Liver (tissue), 9 donors: Measurements from ENCODE around the gene PLLP. TPM values are rescaled to one million over a fixed set of nuclear protein-coding genes. Genes with fewer than 3 reads are reported as not detected.

Source experiments
- DNase-seq: peaks from one replicate; pipeline ENCODE4 v3.0.0-alpha.2; 2017; ENCODE audit warnings: low spot score
- H3K27ac ChIP-seq, 2 donors: one replicate each; pipeline ENCODE4 v1.7.0; 2013; ENCODE audit warnings: inconsistent platforms in 2 of 2, low read length in 2 of 2, control low read depth in 1 of 2, low read depth in 1 of 2, mild to moderate bottlenecking in 1 of 2
- H3K27me3 ChIP-seq, 4 donors: one replicate each; pipeline versions ENCODE4 v1.6.1 to v1.7.0; 2013; ENCODE audit warnings: low read length in 3 of 4, inconsistent platforms in 1 of 4, mild to moderate bottlenecking in 1 of 4, moderate library complexity in 1 of 4; ENCODE audit not compliant: control insufficient read depth in 4 of 4, insufficient read depth in 4 of 4
- H3K36me3 ChIP-seq, 4 donors: one replicate each; pipeline versions ENCODE4 v1.6.1 to v1.7.0; 2013; ENCODE audit warnings: low read length in 3 of 4, mild to moderate bottlenecking in 3 of 4, low read depth in 1 of 4, moderate library complexity in 1 of 4; ENCODE audit not compliant: control insufficient read depth in 4 of 4, insufficient read depth in 3 of 4
- H3K4me1 ChIP-seq, 4 donors: one replicate each; pipeline versions ENCODE4 v1.6.1 to v1.7.0; 2013; ENCODE audit warnings: low read length in 3 of 4, mild to moderate bottlenecking in 3 of 4, moderate library complexity in 1 of 4; ENCODE audit not compliant: control insufficient read depth in 4 of 4, insufficient read depth in 4 of 4
- H3K4me3 ChIP-seq, 3 donors: one replicate each; pipeline versions ENCODE4 v1.6.1 to v1.7.0; 2013; ENCODE audit warnings: low read length in 3 of 3, control low read depth in 1 of 3, low read depth in 1 of 3, mild to moderate bottlenecking in 1 of 3
- H3K9ac ChIP-seq, 2 donors: one replicate each; pipeline ENCODE4 v1.7.0; 2013; ENCODE audit warnings: low read length in 2 of 2, mild to moderate bottlenecking in 2 of 2, moderate library complexity in 2 of 2, control low read depth in 1 of 2, low read depth in 1 of 2
- H3K9me3 ChIP-seq, 4 donors: one replicate each; pipeline versions ENCODE4 v1.6.1 to v1.7.0; 2013; ENCODE audit warnings: low read length in 3 of 4; ENCODE audit not compliant: control insufficient read depth in 4 of 4
- EGR1 ChIP-seq, 2 donors: IDR thresholded peaks; 2 replicates each; pipeline ENCODE4 v1.6.1; 2016 to 2018; ENCODE audit warnings: antibody characterized with exemption in 2 of 2, low read depth in 2 of 2
- FOXA1 ChIP-seq: IDR thresholded peaks from 2 replicates; pipeline ENCODE4 v1.6.1; 2016; ENCODE audit warnings: antibody characterized with exemption
- GABPA ChIP-seq, 2 donors: IDR thresholded peaks in 1 of 2; conservative IDR thresholded peaks in 1 of 2; 2 replicates each; pipeline ENCODE4 v1.6.1; 2016; ENCODE audit warnings: antibody characterized with exemption in 2 of 2, mild to moderate bottlenecking in 1 of 2, moderate library complexity in 1 of 2
- HNF4A ChIP-seq, 2 donors: conservative IDR thresholded peaks; 2 replicates each; pipeline ENCODE4 v1.6.1; 2016; ENCODE audit warnings: antibody characterized with exemption in 2 of 2, mild to moderate bottlenecking in 2 of 2
- HNF4G ChIP-seq: IDR thresholded peaks from 2 replicates; pipeline ENCODE4 v1.6.1; 2016; ENCODE audit warnings: antibody characterized with exemption
- JUND ChIP-seq, 2 donors: IDR thresholded peaks; 2 replicates each; pipeline ENCODE4 v1.6.1; 2016; ENCODE audit warnings: antibody characterized with exemption in 2 of 2
- RAD21 ChIP-seq, 2 donors: IDR thresholded peaks; 2 replicates each; pipeline ENCODE4 v1.6.1; 2016; ENCODE audit warnings: antibody characterized with exemption in 2 of 2, mild to moderate bottlenecking in 2 of 2
- RXRA ChIP-seq, 2 donors: IDR thresholded peaks; 2 replicates each; pipeline ENCODE4 v1.6.1; 2017 to 2018; ENCODE audit warnings: antibody characterized with exemption in 2 of 2, mild to moderate bottlenecking in 1 of 2
- TAF1 ChIP-seq: conservative IDR thresholded peaks from 2 replicates; pipeline ENCODE4 v1.6.1; 2016; ENCODE audit warnings: antibody characterized with exemption, mild to moderate bottlenecking
- WGBS: extraction: QIAGEN DNeasy Blood & Tissue Kit; methylation state at CpG from one replicate; pipeline ENCODE4 v1.1.7; 2013; 5-methylcytosine and 5-hydroxymethylcytosine counted together
- polyA plus RNA-seq, 2 donors: library from polyadenylated mRNA; stranded (reverse) in 1 of 2; unstranded in 1 of 2; fragments of 200-250 nt in 1 of 2; fragments of >200 nt in 1 of 2; fragmentation: Nextera tagmentation in 1 of 2; extraction: Ambion mirVana in 1 of 2; gene quantifications; one replicate each; pipeline versions ENCODE4 v1.2.1 to v1.2.3, GENCODE V29; 2013 to 2015
- total RNA-seq, 2 donors: library from RNA; depleted of rRNA; stranded (reverse); fragments of >200 nt; gene quantifications; one replicate each; pipeline ENCODE4 v1.2.3, GENCODE V29; 2014
- TF ChIP-seq, protein P1 (sequence below): IDR thresholded peaks from 2 replicates; pipeline ENCODE4 v1.6.1; 2016; ENCODE audit warnings: antibody characterized with exemption
- TF ChIP-seq, protein P2 (sequence below): IDR thresholded peaks from 2 replicates; pipeline ENCODE4 v1.6.1; 2016; ENCODE audit warnings: antibody characterized with exemption, mild to moderate bottlenecking
- TF ChIP-seq, protein P3 (sequence below): IDR thresholded peaks from 2 replicates; pipeline ENCODE4 v1.6.1; 2016; ENCODE audit warnings: antibody characterized with exemption
- TF ChIP-seq, protein P4 (sequence below): IDR thresholded peaks from 2 replicates; pipeline ENCODE4 v1.6.1; 2016; ENCODE audit warnings: antibody characterized with exemption
- donor health status: healthy.
- donor health status: healthy.
- donor health status: healthy.
- donor health status: healthy.
- donor health status: healthy.

PLLP gene
- total and polyA plus RNA-seq, 4 donors: 1.4 to 5.2 (median 2.7) TPM

DNA sequence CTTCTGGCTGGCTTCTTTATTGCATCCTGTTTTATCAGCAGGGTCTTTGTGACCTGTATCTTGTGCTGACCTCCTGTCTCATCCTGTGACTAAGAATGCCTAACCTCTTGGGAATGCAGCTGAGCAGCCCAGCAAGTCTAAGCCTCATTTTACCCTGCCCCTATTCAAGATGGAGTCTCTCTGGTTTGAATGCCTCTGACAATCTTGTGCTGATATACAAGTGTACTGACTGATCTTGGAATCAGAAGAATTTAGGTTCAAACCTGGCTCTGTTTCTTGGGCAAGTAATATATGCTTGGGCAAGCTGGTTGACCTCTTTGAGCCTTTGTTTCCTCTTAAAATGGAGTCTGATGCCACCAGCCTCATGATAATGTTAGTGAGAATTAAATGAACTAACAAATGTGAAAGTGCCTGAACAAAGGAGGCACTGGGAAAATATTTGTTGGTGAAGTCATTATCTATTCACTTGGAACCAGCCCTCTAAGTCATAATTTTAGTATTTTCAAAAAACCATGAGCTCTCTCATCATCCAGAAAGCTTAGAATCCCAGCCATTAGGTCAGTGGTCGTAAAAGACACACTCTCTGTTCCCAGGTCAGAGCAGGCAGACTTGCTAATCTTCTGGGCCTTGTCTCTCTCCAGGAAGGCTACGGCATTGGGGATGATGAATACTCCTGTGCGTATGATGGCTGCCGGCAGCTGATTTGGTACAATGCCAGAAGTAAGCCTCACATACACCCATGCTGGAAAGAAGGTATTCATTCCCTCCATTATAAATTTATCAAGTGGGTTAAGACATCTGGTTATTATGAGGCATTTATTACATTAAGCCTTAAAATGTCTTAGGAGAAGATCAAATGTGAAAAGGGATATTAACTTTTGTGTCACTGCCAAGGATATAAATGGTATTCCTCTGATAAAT lies 57.5 kb downstream of the PLLP start:
- Histone ChIP-seq H3K4me1 (no peaks in the 10 kb centered on the region), H3K9ac (no peak overlapping the region), H3K27me3 (no peaks in the 10 kb centered on the region), H3K27ac (no peak overlapping the region), H3K9me3 (no peaks in the 10 kb centered on the region), H3K36me3 (peaks cover 19 to 76% (median 60%) of the 10 kb centered on the region in 4 donors), H3K4me3 (no peak overlapping the region)
- TF ChIP-seq, protein P1, sequence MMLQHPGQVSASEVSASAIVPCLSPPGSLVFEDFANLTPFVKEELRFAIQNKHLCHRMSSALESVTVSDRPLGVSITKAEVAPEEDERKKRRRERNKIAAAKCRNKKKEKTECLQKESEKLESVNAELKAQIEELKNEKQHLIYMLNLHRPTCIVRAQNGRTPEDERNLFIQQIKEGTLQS: no peak
- TF ChIP-seq HNF4A (conservative IDR thresholded peaks at IDR 0.05): no peak
- no peak for TF ChIP-seq RXRA (IDR thresholded peaks at IDR 0.05)
- TF ChIP-seq, protein P2, sequence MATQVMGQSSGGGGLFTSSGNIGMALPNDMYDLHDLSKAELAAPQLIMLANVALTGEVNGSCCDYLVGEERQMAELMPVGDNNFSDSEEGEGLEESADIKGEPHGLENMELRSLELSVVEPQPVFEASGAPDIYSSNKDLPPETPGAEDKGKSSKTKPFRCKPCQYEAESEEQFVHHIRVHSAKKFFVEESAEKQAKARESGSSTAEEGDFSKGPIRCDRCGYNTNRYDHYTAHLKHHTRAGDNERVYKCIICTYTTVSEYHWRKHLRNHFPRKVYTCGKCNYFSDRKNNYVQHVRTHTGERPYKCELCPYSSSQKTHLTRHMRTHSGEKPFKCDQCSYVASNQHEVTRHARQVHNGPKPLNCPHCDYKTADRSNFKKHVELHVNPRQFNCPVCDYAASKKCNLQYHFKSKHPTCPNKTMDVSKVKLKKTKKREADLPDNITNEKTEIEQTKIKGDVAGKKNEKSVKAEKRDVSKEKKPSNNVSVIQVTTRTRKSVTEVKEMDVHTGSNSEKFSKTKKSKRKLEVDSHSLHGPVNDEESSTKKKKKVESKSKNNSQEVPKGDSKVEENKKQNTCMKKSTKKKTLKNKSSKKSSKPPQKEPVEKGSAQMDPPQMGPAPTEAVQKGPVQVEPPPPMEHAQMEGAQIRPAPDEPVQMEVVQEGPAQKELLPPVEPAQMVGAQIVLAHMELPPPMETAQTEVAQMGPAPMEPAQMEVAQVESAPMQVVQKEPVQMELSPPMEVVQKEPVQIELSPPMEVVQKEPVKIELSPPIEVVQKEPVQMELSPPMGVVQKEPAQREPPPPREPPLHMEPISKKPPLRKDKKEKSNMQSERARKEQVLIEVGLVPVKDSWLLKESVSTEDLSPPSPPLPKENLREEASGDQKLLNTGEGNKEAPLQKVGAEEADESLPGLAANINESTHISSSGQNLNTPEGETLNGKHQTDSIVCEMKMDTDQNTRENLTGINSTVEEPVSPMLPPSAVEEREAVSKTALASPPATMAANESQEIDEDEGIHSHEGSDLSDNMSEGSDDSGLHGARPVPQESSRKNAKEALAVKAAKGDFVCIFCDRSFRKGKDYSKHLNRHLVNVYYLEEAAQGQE: no peak
- TF ChIP-seq, protein P3, sequence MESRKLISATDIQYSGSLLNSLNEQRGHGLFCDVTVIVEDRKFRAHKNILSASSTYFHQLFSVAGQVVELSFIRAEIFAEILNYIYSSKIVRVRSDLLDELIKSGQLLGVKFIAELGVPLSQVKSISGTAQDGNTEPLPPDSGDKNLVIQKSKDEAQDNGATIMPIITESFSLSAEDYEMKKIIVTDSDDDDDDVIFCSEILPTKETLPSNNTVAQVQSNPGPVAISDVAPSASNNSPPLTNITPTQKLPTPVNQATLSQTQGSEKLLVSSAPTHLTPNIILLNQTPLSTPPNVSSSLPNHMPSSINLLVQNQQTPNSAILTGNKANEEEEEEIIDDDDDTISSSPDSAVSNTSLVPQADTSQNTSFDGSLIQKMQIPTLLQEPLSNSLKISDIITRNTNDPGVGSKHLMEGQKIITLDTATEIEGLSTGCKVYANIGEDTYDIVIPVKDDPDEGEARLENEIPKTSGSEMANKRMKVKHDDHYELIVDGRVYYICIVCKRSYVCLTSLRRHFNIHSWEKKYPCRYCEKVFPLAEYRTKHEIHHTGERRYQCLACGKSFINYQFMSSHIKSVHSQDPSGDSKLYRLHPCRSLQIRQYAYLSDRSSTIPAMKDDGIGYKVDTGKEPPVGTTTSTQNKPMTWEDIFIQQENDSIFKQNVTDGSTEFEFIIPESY: no peak
- no peak for TF ChIP-seq HNF4G
- TF ChIP-seq FOXA1: no peak
- TF ChIP-seq JUND (IDR thresholded peaks at IDR 0.05): no peak
- TF ChIP-seq TAF1: no peak
- WGBS: 96% methylated on average over 4 of the region's 4 CpGs
- no peak for DNase-seq

DNA sequence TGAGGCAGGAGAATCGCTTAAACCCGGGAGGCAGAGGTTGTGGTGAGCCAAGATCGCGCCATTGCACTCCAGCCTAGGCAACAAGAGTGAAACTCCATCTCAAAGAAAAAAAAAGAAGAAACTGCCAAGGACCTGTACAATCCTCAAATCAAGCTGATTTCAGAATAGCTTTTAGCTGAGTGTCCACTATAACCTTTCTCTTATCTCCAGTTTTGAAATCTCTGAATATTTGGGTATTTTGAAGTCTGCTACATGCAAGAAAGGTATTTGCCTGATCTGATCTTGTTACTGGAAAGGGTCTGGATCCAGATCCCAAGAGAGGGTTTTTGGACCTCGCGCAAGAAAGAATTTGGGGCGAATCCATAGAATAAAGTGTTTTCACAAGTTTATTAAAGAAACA lies 58.5 kb downstream of the PLLP start:
- TF ChIP-seq TAF1 (no peak), HNF4A (conservative IDR thresholded peaks at IDR 0.05) (no peak), JUND (IDR thresholded peaks at IDR 0.05) (no peak), RAD21 (IDR thresholded peaks at IDR 0.05) (no peak), EGR1 (IDR thresholded peaks at IDR 0.05; ENCODE audit: low read depth in 2 of 2) (no peak), GABPA (IDR thresholded peaks at IDR 0.05 in 1 of 2, conservative IDR thresholded peaks at IDR 0.05 in 1 of 2) (no peak)
- TF ChIP-seq, protein P2: no peak
- TF ChIP-seq, protein P4, sequence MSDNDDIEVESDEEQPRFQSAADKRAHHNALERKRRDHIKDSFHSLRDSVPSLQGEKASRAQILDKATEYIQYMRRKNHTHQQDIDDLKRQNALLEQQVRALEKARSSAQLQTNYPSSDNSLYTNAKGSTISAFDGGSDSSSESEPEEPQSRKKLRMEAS: no peak
- H3K27ac ChIP-seq: no peak overlapping the region
- 97% methylated on average over 7 of the region's 7 CpGs for WGBS
- DNase-seq: no peak
- H3K4me1 ChIP-seq: no peaks in the 10 kb centered on the region
- peaks cover 20 to 76% (median 58%) of the 10 kb centered on the region in 4 donors for H3K36me3 ChIP-seq
- no peak overlapping the region for H3K4me3 ChIP-seq
- H3K9me3 ChIP-seq: no peaks in the 10 kb centered on the region
- no peak overlapping the region for H3K9ac ChIP-seq
- no peaks in the 10 kb centered on the region for H3K27me3 ChIP-seq
